Uterus (tissue), 4 donors: ENCODE data around the gene PLA2G4D. TPM values are rescaled to one million over a fixed set of nuclear protein-coding genes. Genes with fewer than 3 reads are reported as not detected.

Experiments
- DNase-seq, 2 donors: peaks; one replicate each; pipeline ENCODE4 v3.0.0-alpha.2; 2019 to 2020
- H3K27ac ChIP-seq, 2 donors: fragments of 200-600 bp; sonication (generic); 1 replicate in 1 of 2; 2 replicates in 1 of 2; pipeline ENCODE4 v1.5.1; 2016 to 2018
- H3K27me3 ChIP-seq, 2 donors: fragments of 200-600 bp; sonication (generic); one replicate each; pipeline ENCODE4 v1.5.1; 2018 to 2019; ENCODE audit warnings: control low read depth in 1 of 2
- H3K36me3 ChIP-seq, 2 donors: fragments of 200-600 bp; sonication (generic); one replicate each; pipeline ENCODE4 v1.5.1; 2019; ENCODE audit warnings: control low read depth in 1 of 2
- H3K4me1 ChIP-seq, 2 donors: fragments of 200-600 bp; sonication (generic); one replicate each; pipeline ENCODE4 v1.5.1; 2018 to 2019; ENCODE audit warnings: control low read depth in 1 of 2
- H3K4me3 ChIP-seq, 2 donors: fragments of 200-600 bp; sonication (generic); 1 replicate in 1 of 2; 2 replicates in 1 of 2; pipeline ENCODE4 v1.5.1; 2018 to 2019; ENCODE audit warnings: mild to moderate bottlenecking in 1 of 2
- H3K9me3 ChIP-seq, 2 donors: fragments of 200-600 bp; sonication (generic); one replicate each; pipeline ENCODE4 v1.5.1; 2019; ENCODE audit warnings: control low read depth in 1 of 2
- CTCF ChIP-seq, 4 experiments: fragments of 200-600 bp in 2 of 4; fragments of 450-650 bp in 2 of 4; sonication (generic) in 2 of 4; IDR thresholded peaks; one replicate each; pipeline ENCODE4 v1.5.1; 2016 to 2019; ENCODE audit warnings: antibody characterized with exemption in 4 of 4, mild to moderate bottlenecking in 2 of 4, moderate library complexity in 1 of 4
- POLR2A ChIP-seq, 2 donors: fragments of 450-650 bp; IDR thresholded peaks; one replicate each; pipeline ENCODE4 v1.6.1; 2016; ENCODE audit warnings: antibody characterized with exemption in 2 of 2, mild to moderate bottlenecking in 1 of 2, moderate library complexity in 1 of 2
- intact Hi-C: fragments of 100-400 bp; cut with DNase I; formaldehyde crosslinking; loops from one replicate; pipeline ENCODE4 v1.15.1; 2023; ENCODE audit warnings: low total_unique reads
- total RNA-seq, 4 donors: library from RNA; depleted of rRNA in 3 of 4; stranded (reverse); fragments of >200 nt in 3 of 4; gene quantifications; one replicate each; pipeline versions ENCODE4 v1.1.0 to v1.2.4, GENCODE V29; 2014 to 2023
- donor health status: DM: yes; HTN: yes; CAD: no.

The PLA2G4D gene
- total RNA-seq, 4 donors from 2014 or later, result 0.07 TPM; not detected in 3

- H3K27ac ChIP-seq, result no peak overlapping the region
- H3K9me3 ChIP-seq, result no peaks in the 10 kb centered on the region
Measured at GRCh38 chr15:42050484-42051255, 43.7 kb downstream of the PLA2G4D start.

DNA sequence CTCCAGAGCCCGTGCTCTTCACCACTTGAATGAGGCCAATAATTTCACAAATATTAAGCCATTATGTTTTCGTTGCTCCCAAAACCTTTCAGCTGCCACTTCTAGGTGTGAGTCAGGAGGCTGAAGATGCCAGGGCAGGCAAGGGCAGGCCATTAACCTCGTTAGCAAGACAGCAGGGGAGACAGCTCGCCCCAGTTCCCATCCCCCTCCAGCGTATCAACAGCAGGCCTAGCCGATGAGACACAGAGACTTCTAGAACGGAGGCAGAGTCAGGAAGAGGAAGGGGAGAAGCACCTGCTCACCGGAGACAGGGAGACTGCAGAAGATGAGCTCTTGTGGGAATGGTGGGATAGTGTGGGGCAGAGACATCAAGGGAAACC, 45.6 kb downstream of the PLA2G4D start:
- no peaks in the 10 kb centered on the region for H3K27me3 ChIP-seq
- DNase-seq, result no peak
- intact Hi-C loops, result no loop called here
- no peak for TF ChIP-seq POLR2A (IDR thresholded peaks at IDR 0.05)
- no peak for TF ChIP-seq CTCF (IDR thresholded peaks at IDR 0.05)
- no peak overlapping the region for H3K4me3 ChIP-seq
- H3K9me3 ChIP-seq, result no peaks in the 10 kb centered on the region
- no peaks in the 10 kb centered on the region for H3K4me1 ChIP-seq
- no peaks in the 10 kb centered on the region for H3K36me3 ChIP-seq
- H3K27ac ChIP-seq, result no peak overlapping the region

More at GRCh38 chr15:42050484-42051255, 43.7 kb downstream of the PLA2G4D start:
- Histone ChIP-seq H3K27me3 (no peaks in the 10 kb centered on the region), H3K4me3 (no peak overlapping the region), H3K36me3 (no peaks in the 10 kb centered on the region), H3K4me1 (no peaks in the 10 kb centered on the region)
- intact Hi-C loops, result no loop called here
- TF ChIP-seq CTCF (IDR thresholded peaks at IDR 0.05) (no peak), POLR2A (IDR thresholded peaks at IDR 0.05) (no peak)
- DNase-seq, result no peak

DNA sequence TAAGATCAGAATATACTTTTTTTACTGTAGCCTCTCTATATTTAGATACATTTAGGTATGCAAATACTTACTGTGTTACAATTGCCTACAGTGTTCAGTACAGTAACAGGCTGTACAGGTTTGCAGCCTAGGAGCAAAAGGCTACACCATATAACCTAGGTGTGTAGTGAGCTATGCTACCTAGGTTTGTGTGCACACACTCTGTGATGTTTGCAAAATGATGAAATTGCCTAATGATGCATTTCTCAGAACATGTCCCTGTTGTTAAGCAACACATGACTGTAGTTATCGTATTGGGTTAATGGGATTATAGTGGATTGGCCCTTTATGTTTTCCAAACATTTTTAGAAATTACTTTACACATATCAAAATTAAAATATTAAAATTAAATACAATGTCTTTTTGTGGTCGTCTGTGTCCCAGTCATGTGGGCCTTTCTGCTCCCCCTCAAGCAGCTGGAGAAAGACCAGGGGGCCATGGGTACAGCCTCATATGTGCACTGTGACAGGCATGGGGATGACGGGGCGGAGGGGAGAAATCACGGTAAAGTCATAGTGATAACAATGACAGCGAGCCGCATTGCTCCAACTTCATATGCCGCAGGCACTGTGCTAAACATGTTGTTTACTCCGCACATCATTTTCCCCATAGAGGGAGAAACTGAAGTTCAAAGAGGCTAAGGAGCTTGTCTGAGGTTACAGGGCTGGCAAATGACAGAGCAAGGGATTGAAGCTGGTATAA, 46.1 kb downstream of the PLA2G4D start:
- no peak for DNase-seq
- Histone ChIP-seq H3K27ac (no peak overlapping the region), H3K4me1 (no peaks in the 10 kb centered on the region), H3K4me3 (no peak overlapping the region), H3K27me3 (no peaks in the 10 kb centered on the region), H3K36me3 (no peaks in the 10 kb centered on the region), H3K9me3 (no peaks in the 10 kb centered on the region)
- TF ChIP-seq POLR2A (IDR thresholded peaks at IDR 0.05), result no peak
- TF ChIP-seq CTCF (IDR thresholded peaks at IDR 0.05), result no peak
- intact Hi-C loops, result no loop called here

DNA sequence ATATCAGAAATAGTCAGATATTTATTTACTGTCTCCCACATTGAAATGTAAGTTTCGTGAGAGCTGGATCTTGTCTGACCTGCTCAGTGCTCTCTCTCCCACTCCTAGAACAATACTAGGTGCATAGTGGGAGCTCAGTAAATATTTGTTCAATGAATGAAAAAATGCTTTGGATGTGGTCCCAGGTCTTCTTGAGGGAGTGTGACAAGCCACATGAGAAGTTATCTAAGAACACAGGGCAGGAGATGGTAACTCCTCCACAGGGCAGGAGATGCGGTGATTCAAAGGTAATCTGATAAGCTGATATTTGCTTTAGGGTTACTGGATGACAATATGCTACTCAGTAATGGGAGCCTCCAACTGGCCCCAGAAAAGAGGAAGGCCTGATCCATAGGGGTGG, 47.8 kb downstream of the PLA2G4D start:
- intact Hi-C loops, result no loop called here
- Histone ChIP-seq H3K9me3 (no peaks in the 10 kb centered on the region), H3K4me1 (no peaks in the 10 kb centered on the region), H3K4me3 (no peak overlapping the region), H3K36me3 (no peaks in the 10 kb centered on the region), H3K27ac (no peak overlapping the region), H3K27me3 (no peaks in the 10 kb centered on the region)
- DNase-seq, result no peak
- TF ChIP-seq POLR2A (IDR thresholded peaks at IDR 0.05), result no peak
- no peak for TF ChIP-seq CTCF (IDR thresholded peaks at IDR 0.05)

- intact Hi-C loops, result no loop called here
Measured at GRCh38 chr15:42045211-42045615, 49.1 kb downstream of the PLA2G4D start.

More at GRCh38 chr15:42045211-42045615, 49.1 kb downstream of the PLA2G4D start:
- DNase-seq, result no peak
- H3K4me3 ChIP-seq, result no peak overlapping the region
- H3K27me3 ChIP-seq, result no peaks in the 10 kb centered on the region
- TF ChIP-seq POLR2A (IDR thresholded peaks at IDR 0.05) (no peak), CTCF (IDR thresholded peaks at IDR 0.05) (no peak)
- H3K9me3 ChIP-seq, result no peaks in the 10 kb centered on the region
- no peaks in the 10 kb centered on the region for H3K4me1 ChIP-seq
- H3K27ac ChIP-seq, result no peak overlapping the region
- H3K36me3 ChIP-seq, result no peaks in the 10 kb centered on the region
